PC-3 (cell line): ENCODE results near the gene SDK1.

Source experiments
- EZH2phosphoT487 ChIP-seq: fragments of 300-600 bp; sonication (generic); IDR thresholded peaks from 2 replicates; pipeline ENCODE4 v1.6.1; 2018; ENCODE audit warnings: mild to moderate bottlenecking, antibody characterized with exemption, low read length, borderline replicate concordance
- TF ChIP-seq, protein P1 (sequence below): fragments of 300-600 bp; sonication (generic); conservative IDR thresholded peaks from 2 replicates; pipeline ENCODE4 v1.5.1; 2017; ENCODE audit warnings: antibody characterized with exemption, low read depth, mild to moderate bottlenecking, low read length

DNA sequence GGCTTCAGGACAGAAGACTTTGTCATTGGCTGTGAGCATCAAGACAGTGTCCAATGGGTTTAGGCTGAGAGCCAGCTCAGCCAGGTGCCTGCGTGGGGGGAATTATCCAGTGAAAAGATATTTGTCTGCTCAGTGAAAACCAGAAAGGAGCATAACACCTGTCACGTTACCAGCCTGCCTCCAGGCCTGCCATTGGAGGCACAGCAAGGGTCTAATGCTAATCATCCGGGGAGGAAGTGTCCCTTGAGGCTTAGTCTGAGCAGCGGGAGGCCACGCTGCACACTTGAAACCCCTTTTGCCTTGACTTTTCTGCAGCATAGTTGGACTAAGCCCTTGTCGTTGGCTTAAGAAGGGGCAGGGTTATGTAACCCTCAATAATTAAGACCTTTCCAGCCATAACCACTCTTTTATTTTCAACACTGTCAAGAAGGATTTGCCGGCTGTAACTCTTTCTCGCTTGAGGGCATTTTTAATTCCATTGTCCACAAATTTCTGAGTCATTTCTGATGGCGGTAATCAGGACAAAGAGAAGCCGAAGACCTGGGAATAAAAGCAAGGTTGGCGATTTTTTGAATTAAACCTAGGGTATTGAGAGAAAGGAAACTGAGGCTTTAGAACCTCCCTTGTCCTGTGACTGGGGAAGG lies 741.5 kb downstream of the SDK1 start:
- TF ChIP-seq, protein P1, sequence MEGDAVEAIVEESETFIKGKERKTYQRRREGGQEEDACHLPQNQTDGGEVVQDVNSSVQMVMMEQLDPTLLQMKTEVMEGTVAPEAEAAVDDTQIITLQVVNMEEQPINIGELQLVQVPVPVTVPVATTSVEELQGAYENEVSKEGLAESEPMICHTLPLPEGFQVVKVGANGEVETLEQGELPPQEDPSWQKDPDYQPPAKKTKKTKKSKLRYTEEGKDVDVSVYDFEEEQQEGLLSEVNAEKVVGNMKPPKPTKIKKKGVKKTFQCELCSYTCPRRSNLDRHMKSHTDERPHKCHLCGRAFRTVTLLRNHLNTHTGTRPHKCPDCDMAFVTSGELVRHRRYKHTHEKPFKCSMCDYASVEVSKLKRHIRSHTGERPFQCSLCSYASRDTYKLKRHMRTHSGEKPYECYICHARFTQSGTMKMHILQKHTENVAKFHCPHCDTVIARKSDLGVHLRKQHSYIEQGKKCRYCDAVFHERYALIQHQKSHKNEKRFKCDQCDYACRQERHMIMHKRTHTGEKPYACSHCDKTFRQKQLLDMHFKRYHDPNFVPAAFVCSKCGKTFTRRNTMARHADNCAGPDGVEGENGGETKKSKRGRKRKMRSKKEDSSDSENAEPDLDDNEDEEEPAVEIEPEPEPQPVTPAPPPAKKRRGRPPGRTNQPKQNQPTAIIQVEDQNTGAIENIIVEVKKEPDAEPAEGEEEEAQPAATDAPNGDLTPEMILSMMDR = no peak
- no peak for TF ChIP-seq EZH2phosphoT487
